ENCODE data around the gene KCTD5.
"Not testable (repeated sequence)": the region's sequence is repeated elsewhere in the genome, so short reads cannot be mapped to it uniquely, and the experiment has no call there.

- TF ChIP-seq CTCF, POLR2A (IDR thresholded peaks at IDR 0.05): not testable (repeated sequence)
Measured at GRCh38 chr16:2644754-2645453, 37.4 kb upstream of the KCTD5 start.
